Left renal pelvis (tissue), 4 donors: Measurements from ENCODE around the gene WDFY2. TPM values are rescaled to one million over a fixed set of nuclear protein-coding genes. Genes with fewer than 3 reads are reported as not detected.

Source experiments
- DNase-seq, 4 donors: peaks; one replicate each; pipeline ENCODE4 v3.0.0-alpha.2; 2013; ENCODE audit warnings: low read depth in 4 of 4, low spot score in 3 of 4
- polyA plus RNA-seq, 4 donors: library from polyadenylated mRNA; unstranded; fragments of 120-200 nt; gene quantifications; one replicate each; pipeline ENCODE4 v1.2.1, GENCODE V29; 2013; ENCODE audit not compliant: insufficient read length in 4 of 4

Gene WDFY2
- polyA plus RNA-seq, 4 donors = 12.2 to 18.1 (median 12.8) TPM

- DNase-seq = no peak
Observed at GRCh38 chr13:51659276-51660127, 75.2 kb downstream of the WDFY2 start.

- no peak for DNase-seq
Observed at GRCh38 chr13:51660813-51661212, 76.6 kb downstream of the WDFY2 start.

DNA sequence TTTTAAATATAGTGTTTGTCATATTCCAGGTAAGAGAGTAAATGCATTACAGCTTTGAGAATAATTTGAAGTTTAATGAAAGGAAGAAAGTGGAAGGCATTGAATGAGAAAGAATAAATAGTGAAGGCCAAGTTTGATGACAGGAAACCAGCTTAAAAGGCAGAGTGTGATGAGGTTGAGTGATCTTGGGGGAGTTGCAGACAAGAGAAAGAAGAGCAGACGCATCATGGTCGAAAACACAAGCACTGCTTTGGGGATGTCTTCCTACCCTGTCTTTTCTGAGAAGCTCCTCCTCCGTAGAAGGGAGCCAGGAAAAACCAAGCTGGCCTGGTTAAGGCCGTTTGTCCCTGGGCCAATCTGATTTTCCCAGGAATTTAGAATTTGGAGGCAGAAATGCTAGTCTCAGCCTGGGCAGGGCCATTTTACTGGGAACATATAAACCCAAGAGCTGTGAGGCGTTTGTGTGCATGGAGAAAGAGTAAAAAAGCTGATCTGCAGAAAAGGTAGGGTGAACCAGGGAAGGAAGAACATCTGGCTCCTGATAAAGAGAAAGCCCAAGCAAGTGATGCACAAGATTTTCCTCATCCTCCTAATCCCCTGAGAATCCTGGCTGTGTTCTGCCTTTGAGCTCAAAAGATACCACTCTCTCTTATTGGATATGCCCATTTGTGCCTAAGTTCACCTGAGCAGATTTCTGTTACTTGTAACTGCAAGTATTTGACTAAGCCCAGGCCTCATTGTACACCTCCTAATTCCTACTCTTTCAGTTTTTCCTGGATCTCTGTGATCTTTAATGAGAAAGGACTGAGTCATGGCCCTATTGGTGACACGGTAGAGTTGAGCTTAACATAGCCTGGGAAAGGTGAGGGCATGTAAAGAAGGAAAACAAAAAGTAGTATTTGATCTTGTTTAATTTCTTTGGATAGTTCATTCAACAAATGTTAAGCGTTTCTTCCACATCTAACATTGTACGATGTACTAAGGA is 80.0 kb downstream of the WDFY2 start:
- DNase-seq = no peak

DNA sequence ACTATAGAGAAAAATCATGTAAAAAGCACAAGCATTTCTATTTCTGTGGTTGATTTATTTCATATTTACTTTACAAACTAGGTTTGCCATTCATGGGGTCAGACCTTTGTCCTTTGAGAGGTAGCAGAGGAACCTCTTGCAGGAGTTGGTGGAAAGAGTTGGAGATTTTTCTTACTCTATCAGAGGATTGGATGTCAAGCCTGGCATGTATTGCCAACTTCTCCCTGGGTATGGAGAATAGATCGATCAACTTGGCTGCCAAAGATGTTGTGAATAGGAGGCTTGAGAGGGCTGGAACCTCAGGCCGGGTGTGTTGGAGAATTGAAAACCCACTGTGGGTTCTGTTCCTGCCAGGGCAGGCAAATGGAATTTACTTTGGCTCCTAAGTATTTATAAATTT is 81.2 kb downstream of the WDFY2 start:
- no peak for DNase-seq

DNA sequence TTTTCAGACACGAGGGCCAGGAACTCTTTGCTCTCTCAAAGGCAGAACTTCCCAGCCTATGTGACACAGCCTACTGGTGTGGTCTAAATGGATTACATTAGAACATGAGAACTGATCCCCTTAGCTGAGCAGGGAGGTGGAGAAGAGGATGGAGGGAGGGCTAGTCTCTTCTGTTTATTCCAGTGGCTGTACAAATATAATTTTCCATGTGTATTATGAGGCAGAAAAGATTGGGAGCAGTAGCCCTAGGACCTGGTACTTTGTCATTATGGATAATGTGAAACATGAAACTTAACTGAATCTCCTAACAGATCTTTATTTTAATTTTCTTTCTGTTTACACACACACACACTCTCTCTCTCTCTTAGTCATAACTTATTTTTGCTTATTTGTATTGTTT is 82.1 kb downstream of the WDFY2 start:
- DNase-seq = no peak

- no peak for DNase-seq
Observed at GRCh38 chr13:51666839-51667238, 82.6 kb downstream of the WDFY2 start.

DNA sequence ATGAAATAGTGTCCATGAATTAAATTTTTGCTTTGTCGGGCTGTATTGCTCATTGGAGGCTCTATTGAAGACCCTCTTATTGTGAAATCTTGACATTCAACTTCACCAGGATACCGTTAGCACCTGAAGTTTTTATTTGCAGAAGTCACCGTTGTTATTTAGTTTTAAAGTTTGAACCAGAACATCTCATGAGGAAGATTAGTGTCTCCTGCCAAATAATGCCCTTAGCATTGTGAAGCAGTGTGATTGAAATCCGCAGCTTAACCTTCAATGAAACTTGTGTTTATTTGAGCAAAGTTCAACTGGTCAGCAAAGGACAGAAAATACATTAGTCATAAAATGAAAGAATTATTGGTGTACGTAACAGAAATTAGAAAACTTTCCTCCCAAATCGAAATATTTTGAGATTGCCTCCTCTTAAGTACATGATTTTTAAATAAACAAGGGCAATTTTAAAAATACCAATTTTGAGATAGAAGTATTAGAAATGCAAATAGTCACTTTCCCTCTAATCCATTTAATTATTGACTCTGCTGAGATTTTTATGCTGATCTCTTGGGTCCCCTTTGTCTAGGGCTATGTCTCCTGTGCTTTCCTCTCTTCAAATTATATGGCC is 84.4 kb downstream of the WDFY2 start:
- no peak for DNase-seq

GRCh38 chr13:51673165-51673564 is 88.9 kb downstream of the WDFY2 start:
- no peak for DNase-seq

DNA sequence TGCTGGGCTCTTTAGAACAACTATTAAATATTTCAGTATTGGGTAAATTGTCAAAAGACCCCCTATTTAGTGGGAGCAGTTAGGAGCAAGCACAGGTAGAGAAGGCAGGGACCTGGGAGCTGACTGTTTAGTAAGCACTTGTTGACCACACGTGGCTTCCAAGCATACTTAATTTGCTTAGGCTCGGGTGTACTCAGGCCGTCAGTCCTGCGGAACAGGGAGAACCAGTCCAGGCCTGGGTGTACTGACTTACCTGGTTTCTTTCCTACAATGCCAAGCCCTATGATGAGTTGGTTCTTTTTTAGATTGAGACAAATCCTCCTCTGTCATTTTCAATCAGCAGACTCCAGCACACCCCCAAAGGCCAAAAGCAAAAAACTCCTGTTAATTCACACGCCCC is 90.0 kb downstream of the WDFY2 start:
- DNase-seq = peak; percentile 31 to 45 (median 40)

DNA sequence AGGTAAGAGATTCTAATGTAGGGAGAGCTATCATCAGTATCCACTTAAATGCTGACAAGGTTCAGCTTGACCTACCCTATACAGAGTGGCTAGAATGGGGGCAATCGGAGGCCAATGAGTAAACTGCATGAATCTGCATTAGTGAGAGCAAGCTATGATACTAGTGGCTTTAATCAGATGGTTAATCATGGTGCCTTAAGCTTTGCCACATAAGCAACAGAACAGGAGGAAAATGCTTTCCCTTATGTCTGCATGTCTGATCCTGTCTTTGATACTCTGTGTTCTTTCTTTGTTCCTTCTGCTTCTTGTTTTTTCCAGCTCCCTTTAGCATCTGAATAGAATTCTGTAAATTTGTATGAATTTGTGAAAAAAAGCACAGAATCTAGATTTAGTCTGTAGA is 91.1 kb downstream of the WDFY2 start:
- DNase-seq = no peak

DNA sequence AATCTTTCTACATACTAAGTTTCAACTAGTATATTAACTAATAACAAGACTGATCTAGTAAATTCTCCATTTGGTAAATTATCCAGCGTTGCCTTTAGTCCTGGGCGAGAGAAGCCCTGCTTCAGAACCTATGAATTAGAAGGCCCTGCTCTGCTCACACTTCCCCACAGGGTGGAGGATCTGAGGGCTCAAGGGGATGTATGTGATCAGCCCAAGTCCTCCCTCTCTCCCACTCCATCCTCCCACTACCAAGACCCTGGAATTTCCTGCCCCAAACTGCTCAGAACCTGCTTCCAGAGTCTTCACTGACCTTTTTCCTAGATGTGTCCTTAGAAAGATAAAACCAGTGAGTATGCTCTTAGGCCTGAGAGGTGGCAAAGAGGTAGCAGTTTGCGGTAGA is 91.6 kb downstream of the WDFY2 start:
- no peak for DNase-seq

- DNase-seq = no peak
Observed at GRCh38 chr13:51676739-51677138, 92.5 kb downstream of the WDFY2 start.

- DNase-seq = no peak
Observed at GRCh38 chr13:51678420-51678819, 94.2 kb downstream of the WDFY2 start.

DNA sequence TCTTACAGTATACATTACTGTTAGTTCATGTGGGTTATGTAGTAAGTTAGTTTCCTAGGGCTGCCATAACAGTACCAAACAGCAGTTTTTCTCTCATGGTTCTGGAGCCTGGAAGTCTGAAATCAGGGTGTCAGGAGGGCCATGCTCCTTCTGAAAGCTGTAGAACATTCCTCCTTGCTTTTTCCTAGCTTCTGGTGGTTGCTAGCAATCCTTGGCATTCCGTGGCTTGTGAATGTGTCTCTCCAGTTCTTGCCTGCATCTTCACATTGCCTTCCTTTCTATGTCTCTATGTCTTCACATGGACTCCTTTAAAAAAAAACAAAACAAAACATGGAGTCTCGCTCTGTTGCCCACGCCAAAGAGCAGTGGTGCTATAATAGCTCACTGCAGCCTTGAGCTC is 95.4 kb downstream of the WDFY2 start:
- no peak for DNase-seq

- no peak for DNase-seq
Observed at GRCh38 chr13:51681037-51681678, 96.9 kb downstream of the WDFY2 start.

DNA sequence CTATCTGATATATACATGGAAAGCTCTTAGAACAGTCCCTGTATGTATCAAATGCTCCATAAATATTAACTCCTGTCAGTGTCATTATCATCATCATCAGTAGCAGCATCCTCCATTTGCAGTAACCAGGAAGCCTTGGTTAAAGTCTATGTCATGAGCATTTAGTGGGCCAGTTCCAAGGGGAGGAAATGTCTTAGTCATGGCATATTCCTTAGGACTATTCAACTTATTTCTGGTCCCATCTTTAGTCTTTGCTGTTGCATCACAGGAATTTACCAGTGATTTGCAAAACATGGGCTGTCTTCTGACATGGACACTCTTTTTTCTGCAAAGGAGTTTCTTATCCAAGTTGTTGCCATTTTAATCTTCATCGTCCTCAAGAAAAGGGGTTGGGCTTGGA is 98.4 kb downstream of the WDFY2 start:
- DNase-seq = no peak

DNA sequence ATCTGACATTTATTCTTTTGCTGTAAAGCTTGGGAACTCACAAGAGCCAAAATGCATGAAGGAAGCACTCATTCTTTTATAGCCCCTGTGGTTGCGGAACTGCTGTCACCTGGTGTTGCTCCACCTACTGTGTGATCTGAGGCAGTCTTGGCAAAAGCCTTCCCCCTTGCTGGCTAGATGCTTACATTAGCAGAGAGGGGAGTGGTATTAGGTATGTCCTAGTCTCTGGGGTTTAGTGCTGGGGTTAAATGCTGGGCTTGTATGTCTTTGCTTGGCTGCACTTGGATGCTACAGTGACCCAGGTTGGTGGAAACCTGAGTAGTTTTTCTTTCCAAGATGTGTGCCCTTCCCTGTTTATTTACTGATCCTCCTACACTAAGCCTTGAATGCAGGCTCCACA is 99.3 kb downstream of the WDFY2 start:
- DNase-seq = peak in 3 of 4 donors; percentile 19 to 60 (median 35)

- DNase-seq = no peak
Observed at GRCh38 chr13:51684076-51684475, 99.8 kb downstream of the WDFY2 start.

- DNase-seq = no peak
Observed at GRCh38 chr13:51687947-51688714, 103.9 kb downstream of the WDFY2 start.
